ENCODE measurements around the gene RSL1D1.

RSL1D1 gene

DNA sequence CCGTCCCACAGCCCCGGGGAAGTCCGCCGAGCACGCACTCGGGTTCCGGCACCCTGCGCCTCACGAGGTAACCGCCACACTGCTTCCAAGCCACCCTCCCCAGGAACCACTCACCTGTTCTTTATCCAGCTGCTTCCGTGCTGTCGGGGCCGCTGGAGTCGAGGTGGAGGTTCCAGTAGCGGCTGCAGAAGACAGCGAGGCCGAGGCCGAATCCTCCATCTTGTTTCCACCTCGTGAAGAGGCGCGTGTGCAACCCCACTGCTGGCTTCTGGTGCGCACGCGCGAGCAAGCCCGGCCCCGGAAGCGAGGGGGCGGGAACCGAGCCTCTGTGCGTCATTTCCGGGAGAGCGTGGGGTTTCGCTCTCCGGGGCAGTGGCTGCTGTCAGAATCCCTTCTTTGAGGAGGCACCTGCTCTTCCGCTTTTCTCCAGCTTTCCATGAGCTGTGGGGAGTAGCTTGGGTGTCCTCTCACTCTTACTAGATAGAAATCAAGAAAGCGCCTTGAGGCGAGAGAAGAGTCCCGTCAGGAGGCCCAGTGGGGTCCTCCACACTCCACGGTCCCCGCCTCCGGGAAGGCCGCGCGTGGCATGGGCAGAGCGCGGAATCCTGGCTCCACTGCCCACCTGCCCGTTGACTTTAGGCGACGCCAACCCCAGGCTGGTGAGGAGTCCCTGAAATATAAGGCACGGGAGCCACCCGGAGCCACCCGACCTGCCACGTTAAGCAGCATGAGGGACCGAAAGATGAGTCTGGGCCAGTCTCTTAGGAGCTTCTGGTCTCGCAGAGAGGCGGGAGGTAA lies at the start of gene RSL1D1:
Gene RSL1D1, minus strand, starts transcription at position 249 of the 798 bp plus-strand sequence. Its CDS starts 30 bp downstream, at position 219.
- DNase-seq, result no peak

DNA sequence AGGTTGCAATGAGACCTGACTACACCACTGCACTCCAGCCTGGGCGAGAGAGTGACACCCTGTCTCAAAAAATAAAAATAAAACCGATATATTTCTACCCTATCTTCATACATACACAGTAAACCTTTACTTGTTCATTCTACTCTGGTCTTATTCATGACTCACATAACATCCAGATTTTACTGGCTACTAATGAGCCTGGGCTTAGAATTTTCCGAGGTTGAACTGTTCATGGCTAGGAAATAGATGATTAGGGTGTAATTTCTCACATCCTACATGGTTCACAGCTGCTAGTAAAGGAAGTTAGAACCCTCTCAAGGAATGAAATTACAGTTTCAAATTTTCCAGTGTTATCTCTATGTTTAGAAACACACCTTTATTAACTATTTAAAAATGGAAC lies 49.7 kb upstream of the RSL1D1 start:
- DNase-seq, result no peak

GRCh38 chr16:11896486-11897176 lies 45.3 kb upstream of the RSL1D1 start:
- DNase-seq, result no peak

DNA sequence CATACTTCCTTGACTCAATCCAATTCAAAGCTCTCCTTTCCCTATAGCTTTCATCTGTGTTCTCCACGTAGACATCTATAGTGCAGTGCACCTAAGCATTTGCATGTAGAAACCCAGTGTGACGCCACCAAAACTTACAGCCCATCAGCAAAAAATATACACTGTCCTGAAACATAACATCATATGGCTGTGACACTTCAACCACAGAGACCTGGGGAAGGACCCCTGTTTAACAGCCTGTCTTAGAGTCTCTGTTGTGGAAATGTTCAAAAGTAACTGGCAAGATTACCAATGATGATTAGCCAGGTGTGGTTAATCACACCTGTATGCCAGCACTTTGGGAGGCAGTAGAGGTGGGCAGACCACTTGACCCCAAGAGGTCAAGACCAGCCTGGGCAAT lies 42.2 kb upstream of the RSL1D1 start:
- no peak for DNase-seq

DNA sequence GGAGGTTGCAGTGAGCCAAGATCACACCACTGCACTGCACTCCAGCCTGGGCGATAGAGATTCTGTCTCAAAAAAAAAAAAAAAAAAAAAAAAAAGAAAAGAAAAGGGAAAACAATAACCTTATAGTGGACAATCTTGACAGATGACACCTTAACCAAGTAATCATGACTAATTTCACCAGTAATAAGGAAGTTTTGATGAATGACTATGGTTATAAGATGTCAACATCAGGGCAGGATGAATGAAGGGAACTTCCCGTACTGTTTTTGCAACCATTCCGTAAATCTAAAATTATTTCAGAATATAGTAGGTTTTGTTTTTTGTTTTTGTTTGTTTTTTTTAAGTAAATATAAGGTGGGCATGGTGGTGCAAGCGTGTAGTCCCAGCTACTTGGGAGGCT lies 41.4 kb upstream of the RSL1D1 start:
- DNase-seq, result no peak

- DNase-seq, result no peak
These were observed 39.1 kb upstream of the RSL1D1 start for GRCh38 chr16:11890231-11890965.

DNA sequence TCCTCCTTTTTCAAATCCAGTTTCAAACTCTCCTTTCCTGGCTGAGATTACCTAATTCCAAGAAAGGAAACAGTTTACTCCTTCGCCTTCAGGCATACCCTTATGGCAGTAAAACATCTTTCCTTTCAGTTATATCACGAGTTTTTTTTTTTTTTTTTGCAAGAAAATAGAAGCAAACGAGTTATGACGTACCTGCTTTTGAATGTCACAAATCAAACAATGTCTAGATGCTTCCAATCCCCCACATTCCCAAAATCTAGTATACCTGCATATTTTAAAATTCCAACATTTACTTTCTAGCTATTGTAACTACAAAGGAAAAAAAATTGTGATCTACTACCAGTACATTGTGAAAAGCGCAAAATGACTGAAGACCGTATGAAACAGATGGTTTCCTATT lies 35.5 kb upstream of the RSL1D1 start:
- DNase-seq, result no peak

DNA sequence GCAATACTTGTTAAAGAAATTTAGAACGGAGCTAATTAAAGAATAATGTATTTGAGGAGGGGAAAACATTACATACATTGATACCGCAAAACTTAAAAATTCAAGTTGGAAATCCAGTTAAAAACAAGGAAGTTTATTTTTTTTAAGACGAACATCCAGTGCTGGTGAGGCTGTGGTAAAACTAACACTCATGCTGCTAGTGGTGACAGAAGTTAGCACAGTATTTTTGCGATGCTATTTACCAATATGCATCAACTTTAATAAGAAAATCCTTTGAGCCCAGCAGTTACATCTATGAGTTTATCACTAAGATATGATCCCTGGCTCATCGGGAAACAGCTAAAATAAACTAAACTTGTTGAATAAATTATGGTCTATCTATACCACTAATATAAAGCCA lies 32.7 kb upstream of the RSL1D1 start:
- no peak for DNase-seq

DNA sequence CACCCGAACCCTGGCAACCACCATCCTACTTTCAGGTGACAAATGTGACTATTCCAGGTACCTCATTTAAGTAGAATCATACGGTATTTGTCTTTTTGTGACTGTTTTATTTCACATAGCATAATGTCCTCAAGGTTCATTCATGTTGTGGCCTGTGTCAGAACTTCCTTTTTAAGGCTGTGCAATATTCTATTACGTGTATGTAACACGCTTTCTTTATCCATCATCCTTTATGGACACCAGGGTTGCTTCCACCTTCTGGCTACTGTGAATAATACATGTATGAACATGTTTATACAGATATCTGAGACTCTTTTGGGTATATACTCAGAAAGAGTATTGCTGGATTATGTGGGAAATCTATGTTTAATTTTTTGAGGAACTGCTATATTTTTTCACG lies 28.7 kb upstream of the RSL1D1 start:
- no peak for DNase-seq

- DNase-seq, result no peak
These were observed 26.0 kb upstream of the RSL1D1 start for GRCh38 chr16:11877374-11877773.

- DNase-seq, result no peak
These were observed 25.0 kb upstream of the RSL1D1 start for GRCh38 chr16:11876306-11876705.

DNA sequence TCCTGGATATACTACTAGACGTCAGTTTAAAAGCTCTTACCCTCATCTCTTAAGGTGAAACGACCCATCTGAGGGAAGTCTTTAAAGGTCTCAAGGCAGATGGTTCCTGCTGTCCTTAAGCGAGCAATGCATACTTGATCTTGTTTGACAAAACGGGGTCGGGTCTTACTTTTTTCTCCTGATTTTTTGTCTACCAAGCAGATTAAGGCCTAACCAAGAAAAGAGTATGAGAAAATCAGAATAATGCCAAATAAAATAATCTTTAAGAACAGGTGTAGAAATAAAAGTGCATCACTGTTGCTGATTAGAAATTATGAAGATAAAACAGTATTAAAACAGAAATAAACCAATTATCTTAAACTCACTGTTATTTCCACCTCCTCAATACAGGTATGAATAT lies 24.4 kb upstream of the RSL1D1 start:
- DNase-seq, result no peak

DNA sequence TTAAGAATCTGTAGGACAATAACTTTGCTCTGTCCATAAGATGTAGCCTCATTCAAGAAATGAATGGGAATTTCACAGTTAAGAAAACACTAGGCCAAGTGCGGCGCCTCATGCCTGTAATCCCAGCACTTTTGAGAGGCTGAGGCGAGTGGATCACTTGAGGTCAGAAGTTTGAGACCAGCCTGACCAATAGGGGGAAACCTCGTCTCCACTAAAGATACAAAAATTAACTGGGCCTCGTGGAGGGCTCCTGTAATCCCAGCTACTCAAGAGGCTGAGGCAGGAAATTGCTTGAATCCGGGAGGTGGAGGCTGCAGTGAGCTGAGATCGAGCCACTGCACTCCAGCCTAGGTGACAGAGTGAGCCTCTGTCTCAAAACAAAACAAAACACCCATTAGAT lies 19.9 kb upstream of the RSL1D1 start:
- DNase-seq, result no peak

- no peak for DNase-seq
These were observed 19.1 kb upstream of the RSL1D1 start for GRCh38 chr16:11870399-11870798.

- DNase-seq, result no peak
These were observed 18.2 kb upstream of the RSL1D1 start for GRCh38 chr16:11869353-11870228.

DNA sequence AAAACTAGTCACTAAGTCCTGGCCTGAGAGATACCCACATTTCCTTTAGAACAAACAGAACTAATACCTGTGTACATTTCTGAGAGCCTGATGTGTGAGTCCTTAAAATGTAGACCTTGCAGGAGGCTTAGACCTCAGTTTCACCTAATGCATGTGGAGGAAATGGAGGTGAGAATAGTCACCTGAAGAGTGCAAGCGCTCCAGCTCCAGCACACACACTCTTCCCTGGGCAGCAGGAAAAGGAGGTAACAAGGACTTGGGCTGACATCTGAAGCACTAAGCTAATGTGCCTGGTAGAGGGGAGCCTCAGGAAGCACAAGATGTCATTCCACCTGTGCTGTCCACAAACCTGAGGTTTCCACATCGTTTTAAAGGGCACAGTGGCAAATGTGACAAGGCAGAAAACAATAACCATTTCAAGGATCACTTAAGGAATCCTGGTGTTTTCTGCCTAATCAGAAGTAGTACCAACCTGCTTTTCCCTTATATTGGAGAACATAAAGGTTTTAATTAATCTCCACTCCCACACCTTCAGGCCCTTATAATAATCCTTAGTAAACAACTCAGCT lies 17.2 kb upstream of the RSL1D1 start:
- DNase-seq, result no peak

DNA sequence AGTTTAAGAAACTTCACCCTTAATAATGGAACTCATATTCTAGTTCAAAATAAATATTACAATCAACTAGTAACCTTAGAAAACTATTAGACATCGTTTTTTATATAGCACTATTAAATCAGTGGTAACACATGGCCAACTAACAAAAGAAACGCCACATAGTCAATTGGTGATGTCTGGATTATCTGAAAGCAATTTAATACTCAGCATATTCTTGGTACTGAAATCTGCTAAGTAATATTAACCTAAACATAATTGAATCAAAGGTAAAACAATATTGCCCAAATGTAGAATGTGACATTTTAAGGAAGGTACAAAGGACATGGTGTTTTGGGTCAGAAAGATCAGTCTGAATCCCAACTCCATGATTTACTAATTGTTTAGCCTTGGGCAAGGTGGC lies 11.1 kb upstream of the RSL1D1 start:
- no peak for DNase-seq

DNA sequence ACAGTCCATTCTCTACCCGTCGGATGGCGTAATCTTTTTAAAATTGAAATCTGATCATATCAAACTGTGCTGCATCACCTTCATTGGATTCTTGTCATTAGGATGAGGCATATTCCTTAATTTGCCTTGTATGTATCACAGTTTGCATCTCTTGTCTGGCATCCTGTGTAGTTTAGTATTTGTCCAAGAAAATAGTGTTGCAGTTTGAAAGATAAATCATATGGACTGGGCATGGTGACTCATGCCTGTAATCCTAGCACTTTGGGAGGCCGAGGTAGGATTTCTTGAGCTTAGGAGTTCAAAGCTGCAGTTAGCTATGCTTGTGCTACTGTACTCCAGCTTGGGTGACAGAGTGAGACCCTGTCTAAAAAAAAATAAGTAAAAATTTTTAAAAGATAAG lies 5.8 kb upstream of the RSL1D1 start:
- no peak for DNase-seq

GRCh38 chr16:11852092-11852809 lies 909 bp upstream of the RSL1D1 start:
- DNase-seq, result no peak

DNA sequence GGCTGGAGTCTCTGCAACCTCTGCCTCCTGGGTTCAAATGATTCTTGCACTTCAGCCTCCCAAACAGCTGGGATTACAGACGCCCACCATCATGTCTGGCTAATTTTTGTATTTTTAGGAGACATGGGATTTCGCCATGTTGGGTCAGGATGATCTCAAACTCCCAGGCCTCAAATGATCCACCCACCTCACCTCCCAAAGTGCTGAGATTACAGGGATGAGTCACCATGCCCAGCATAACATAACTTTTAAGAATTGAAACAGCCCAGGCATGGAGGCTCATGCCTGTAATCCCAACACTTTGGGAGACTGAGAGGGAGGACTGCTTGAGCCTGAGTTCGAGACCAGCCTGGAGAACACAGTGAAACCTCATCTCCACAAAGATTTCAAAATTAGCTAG lies 2.5 kb downstream of the RSL1D1 start:
- DNase-seq, result no peak

- no peak for DNase-seq
These were observed 6.8 kb downstream of the RSL1D1 start for GRCh38 chr16:11844499-11844898.

DNA sequence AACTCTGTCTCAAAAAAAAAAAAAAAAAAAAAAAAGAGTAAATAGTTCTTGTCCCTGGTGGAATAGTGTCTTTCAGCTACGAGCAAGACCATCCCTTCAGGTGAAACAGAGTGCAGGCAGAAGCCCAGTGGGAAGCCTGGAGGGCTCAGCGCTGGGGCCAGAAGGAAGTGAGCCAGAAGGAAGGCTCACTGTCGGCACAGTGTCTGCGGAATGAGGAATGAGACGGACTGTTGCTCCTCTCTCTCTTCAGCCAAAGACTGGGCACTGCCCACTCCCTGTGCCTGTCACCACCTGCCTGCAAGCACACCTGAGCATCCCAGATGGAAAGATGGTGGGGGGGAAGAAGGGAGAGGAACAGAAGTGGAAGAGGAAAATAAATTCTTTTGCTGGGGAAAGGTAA lies 7.5 kb downstream of the RSL1D1 start:
- no peak for DNase-seq

Measured in cortex of kidney (tissue), 1 donor.